Left renal pelvis (tissue), 4 donors: Measurements from ENCODE around the gene RAP1GAP2. TPM values are rescaled to one million over a fixed set of nuclear protein-coding genes. Genes with fewer than 3 reads are reported as not detected.
A peak's percentile ranks its signal among the peaks of the same experiment; 100 is the strongest.
"Not testable (repeated sequence)": the region's sequence is repeated elsewhere in the genome, so short reads cannot be mapped to it uniquely, and the experiment has no call there.

ENCODE experiments used
- DNase-seq, 4 donors: peaks; one replicate each; pipeline ENCODE4 v3.0.0-alpha.2; 2013; ENCODE audit warnings: low read depth in 4 of 4, low spot score in 3 of 4
- polyA plus RNA-seq, 4 donors: library from polyadenylated mRNA; unstranded; fragments of 120-200 nt; gene quantifications; one replicate each; pipeline ENCODE4 v1.2.1, GENCODE V29; 2013; ENCODE audit not compliant: insufficient read length in 4 of 4

Gene RAP1GAP2
- polyA plus RNA-seq, 4 donors: 1.7 to 28.5 (median 24.1) TPM

DNA sequence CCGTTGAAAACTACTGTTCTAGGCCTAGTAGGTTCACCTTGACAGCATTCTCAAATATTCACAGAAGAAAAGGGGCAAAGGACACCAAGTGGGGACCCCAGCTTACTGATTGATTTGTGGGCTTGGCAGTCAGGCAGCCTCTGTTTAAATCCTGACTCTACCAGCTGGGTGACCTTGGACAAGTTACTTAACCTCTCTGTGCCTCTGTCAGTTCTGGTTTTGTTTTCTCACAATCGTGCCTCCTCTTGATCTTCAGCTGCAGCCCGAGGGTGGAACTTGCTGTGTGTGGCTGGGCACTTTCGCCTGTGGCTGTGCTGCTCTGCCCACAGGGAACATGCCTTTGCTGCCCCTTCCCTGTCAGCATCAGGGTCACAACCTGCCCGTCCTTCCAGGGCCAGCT is 17.8 kb downstream of the RAP1GAP2 start:
- DNase-seq: no peak

DNA sequence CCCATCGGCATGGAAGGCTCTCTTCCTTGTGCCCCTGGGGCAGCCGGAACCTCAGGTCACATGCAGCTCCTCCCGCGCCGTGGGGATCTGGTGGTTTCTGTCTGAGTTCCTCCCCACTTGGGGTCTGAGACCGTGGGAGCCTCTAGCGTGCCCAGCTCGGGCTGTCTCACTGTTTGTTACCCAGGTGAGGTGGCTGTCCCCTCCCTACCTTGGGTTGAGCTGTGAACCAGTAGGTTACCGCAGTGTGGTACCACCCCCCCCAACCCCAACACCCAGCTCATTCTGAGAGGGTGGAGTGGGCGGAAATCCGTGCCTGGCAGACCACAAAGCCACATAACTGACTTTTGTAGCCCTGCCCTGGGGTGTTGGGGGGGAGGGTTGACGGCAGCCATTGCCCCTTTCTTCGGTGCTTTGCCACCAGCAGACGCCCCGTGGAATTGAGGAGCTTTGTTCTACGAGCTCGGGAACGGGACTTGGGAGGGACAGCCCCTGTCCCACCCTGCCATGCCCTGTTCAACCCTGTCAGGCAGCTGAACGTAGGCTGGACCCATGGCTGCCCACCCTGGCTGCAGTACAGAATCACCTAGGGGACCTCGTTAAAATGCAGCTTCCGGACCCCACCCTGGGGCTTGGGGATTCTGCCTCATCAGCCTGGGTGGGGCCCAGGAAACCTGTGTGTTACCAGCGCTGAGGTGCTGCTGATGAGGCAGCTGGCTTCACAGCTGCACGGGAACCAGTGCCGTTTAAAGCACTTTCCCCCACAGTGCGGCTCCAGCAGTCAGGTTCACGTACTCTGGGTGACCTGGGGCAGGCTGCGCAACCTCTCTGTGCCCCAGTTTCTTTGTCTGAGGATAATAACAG is 18.5 kb downstream of the RAP1GAP2 start:
- no peak for DNase-seq

DNA sequence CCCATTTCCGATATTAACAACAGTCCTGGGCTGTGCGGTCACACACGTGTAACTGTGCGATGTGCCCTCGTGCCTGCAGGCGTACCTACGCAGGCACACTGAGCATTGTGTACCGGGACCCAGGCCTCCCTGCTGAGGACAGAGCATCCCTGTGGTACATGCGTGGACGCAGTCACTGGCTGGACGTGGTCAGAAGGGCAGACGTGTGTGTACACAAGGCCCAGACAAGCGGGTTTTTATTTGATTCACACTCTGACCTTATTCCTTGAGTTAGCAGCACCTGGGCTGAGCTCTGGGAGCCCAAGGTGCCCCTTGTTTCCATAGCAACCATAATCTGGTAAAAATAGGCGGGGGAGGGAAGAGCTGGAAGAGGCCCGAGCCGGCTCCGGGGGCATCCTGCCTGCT is 19.5 kb downstream of the RAP1GAP2 start:
- DNase-seq: no peak

DNA sequence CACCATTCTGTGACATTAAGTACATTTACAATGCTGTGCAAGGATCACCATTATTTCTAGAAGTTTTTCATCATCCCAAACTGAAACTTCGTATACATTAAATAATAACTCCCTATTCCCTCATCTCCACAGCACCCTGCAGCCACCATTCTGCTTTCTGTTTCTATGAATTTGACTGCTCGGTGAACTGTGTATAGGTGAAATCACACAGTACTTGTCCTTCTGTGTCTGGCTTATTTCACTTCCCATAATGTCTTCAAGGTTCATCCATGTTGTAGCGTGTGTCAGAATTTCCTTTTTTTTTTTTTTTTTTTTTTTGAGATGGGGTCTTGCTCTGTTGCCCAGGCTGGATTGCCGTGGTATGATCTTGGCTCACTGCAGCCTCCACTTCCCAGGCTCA is 20.4 kb downstream of the RAP1GAP2 start:
- no peak for DNase-seq

GRCh38 chr17:2819294-2819693 is 23.1 kb downstream of the RAP1GAP2 start:
- not testable (repeated sequence) for DNase-seq

DNA sequence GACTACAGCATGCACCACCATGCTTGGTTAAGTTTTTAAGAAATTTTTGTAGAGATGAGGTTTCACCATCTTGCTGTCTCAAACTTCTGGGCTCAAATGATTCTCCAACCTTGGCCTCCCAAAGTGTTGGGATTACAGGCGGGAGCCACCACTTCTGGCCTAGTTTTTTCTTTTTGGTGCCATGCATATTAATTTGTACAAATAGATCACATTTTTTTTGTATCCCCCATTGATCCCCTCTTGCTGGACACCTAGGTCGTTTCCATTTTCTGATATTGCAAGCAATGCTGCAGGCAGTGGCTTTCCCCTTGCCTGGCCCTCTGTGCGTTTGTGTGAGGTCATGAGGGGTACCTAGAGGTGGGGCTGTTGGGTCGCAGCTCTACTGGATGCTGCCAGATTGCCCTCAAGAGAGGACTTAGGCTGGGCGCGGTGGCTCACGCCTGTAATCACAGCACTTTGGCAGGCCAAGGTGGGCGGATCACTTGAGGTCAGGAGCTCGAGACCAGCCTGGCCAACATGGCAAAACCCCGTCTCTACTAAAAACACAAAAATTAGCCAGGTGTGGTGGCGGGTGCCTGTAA is 23.8 kb downstream of the RAP1GAP2 start:
- DNase-seq: no peak

DNA sequence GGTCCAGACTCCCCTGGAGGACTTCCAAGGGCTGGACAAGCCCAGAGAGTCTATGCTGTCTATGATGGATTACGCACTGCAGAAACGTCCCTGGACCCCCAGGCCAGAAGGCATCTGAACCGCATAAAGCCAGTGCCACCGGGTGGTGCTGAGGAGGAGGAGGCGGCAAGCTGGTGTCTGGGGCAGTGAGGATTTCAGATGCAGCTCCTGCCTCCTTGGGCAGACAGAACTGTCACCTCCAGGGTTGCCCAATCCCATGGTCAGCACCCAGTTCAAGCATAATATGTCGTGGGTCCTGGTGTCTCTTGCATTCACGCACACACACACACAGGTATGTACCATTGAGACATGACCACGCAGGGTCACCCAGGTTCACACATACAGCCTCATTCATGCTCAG is 25.6 kb downstream of the RAP1GAP2 start:
- no peak for DNase-seq

- DNase-seq: no peak
Measured at GRCh38 chr17:2822358-2822757, 26.1 kb downstream of the RAP1GAP2 start.

- DNase-seq: no peak
Measured at GRCh38 chr17:2825253-2825970, 29.2 kb downstream of the RAP1GAP2 start.

GRCh38 chr17:2828397-2829038 is 32.3 kb downstream of the RAP1GAP2 start:
- no peak for DNase-seq

GRCh38 chr17:2830678-2831077 is 34.4 kb downstream of the RAP1GAP2 start:
- no peak for DNase-seq

DNA sequence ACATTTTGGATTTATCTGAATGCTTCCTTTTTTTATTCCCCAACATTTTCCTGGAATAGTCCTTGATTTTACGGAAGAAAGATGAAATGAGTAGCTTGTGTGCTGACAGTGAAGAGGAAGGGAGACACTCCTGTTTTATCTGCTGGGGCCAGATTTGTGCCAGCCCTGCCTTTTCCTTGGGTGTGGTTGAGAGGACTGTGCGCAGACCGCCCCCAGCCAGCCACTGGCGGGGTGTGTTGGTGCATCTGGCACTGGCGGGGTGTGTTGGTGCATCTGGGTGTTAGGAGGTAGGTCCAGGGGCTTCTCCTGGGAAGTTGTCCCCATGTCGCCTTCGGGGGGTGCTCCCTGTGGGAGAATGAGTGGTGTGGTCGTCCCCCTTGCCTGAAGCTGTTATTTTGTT is 39.5 kb downstream of the RAP1GAP2 start:
- no peak for DNase-seq

GRCh38 chr17:2837147-2837561 is 40.9 kb downstream of the RAP1GAP2 start:
- no peak for DNase-seq

DNA sequence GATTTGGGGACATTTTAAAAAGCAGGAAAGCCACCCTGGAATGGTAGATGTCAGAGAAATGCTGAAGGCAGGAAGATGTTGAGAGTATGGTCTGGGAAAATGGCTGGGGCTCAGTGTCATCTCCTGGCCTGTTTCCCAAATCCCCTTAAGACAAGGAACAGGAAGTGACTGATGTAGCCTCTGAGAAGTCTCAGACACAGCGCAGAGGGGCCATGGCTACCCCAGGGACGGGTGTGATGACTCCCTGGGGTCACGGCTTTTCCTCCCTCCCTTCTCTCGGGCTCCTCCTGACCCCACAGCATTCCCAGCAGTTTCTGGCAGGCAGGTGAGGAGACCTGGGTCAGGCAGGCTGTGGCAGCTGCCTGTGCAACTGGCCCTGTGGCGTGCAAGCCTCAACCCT is 45.4 kb downstream of the RAP1GAP2 start:
- no peak for DNase-seq

DNA sequence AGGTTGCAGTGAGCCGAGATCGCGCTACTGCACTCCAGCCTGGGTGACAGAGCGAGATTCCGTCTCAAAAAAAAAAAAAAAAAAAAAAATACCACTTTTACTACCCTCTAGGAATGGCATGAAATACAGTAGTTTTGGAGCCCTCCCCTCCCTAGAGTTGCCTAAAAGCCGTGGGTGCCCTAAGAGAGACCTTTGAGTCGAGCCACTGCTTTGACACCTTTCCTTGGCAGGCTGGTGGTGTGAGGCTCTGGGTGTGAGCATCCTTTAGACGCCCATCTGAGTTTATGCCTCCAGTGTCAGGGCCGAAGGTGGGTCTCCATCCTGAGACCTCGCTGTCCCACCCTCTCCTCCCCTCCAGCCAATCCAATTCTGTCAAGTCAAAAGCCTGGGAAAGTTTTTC is 46.2 kb downstream of the RAP1GAP2 start:
- no peak for DNase-seq

DNA sequence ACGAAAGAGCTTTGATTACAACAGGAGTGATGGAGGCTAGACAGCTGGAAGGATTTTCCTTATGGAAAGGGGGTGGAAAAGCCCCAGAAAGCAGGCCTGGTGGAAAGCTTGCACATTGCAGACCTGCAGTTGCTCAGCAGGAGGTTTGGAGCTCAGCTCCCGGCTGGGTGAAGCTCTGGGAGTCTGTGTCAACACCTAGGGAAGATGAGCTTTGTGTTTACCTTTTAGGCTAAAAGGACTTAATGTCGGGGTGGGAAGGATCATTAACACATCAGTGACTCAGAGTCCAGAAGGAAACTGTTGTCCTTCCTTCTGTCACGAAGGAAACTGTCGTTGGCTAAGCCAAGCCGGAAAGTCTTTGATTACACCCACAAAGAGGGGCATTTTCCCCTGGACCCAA is 48.2 kb downstream of the RAP1GAP2 start:
- DNase-seq: no peak

- DNase-seq: no peak
Measured at GRCh38 chr17:2847381-2848333, 51.4 kb downstream of the RAP1GAP2 start.

DNA sequence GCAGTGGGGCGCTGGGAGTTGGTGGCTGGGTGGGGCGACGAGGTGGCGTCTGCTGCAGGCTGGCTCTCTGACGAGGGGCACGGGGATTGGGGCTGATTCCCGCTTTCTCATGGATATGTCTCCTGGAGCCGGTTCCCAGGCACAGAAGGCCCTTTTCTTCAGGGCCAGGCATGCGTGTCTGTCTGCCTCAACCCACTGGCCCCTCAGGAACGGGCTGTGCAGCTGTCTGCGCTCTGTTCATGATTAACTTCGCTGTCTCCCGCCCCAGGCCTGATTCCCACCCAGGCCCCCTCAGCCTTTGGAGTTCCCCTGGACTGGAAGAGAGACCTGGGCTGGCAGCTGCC is 53.1 kb downstream of the RAP1GAP2 start:
- peak in 1 of 4 donors; percentile 36 for DNase-seq

GRCh38 chr17:2850991-2851390 is 54.8 kb downstream of the RAP1GAP2 start:
- DNase-seq: no peak

GRCh38 chr17:2851615-2852014 is 55.4 kb downstream of the RAP1GAP2 start:
- no peak for DNase-seq
